Neuronal stem cell (in vitro differentiated cells): ENCODE data around the gene SMAD3.

Experiments
- DNase-seq: peaks from one replicate; pipeline ENCODE4 v3.0.0-alpha.2; 2013; ENCODE audit warnings: low spot score
- H2AFZ ChIP-seq: one replicate; pipeline ENCODE4 v1.6.1; 2013; ENCODE audit warnings: mild to moderate bottlenecking, low read length, inconsistent platforms
- H2AK5ac ChIP-seq: 2 replicates; pipeline ENCODE4 v1.6.1; 2013; ENCODE audit warnings: low read depth, mild to moderate bottlenecking, inconsistent platforms, low read length, moderate library complexity, mixed read lengths
- H2BK120ac ChIP-seq: 2 replicates; pipeline ENCODE4 v1.6.1; 2013; ENCODE audit warnings: low read depth, mild to moderate bottlenecking, inconsistent platforms, low read length, moderate library complexity, mixed read lengths
- H2BK12ac ChIP-seq: one replicate; pipeline ENCODE4 v1.6.1; 2013; ENCODE audit warnings: low read length, inconsistent platforms
- H2BK15ac ChIP-seq: 2 replicates; pipeline ENCODE4 v1.6.1; 2013; ENCODE audit warnings: mild to moderate bottlenecking, low read length, inconsistent platforms, mixed read lengths
- H2BK5ac ChIP-seq: one replicate; pipeline ENCODE4 v1.6.1; 2013; ENCODE audit warnings: inconsistent platforms, mild to moderate bottlenecking, low read length, moderate library complexity
- H3K14ac ChIP-seq: one replicate; pipeline ENCODE4 v1.6.1; 2013; ENCODE audit warnings: low read length, inconsistent platforms
- H3K18ac ChIP-seq: 2 replicates; pipeline ENCODE4 v1.6.1; 2013; ENCODE audit warnings: low read length, inconsistent platforms
- H3K23ac ChIP-seq: 2 replicates; pipeline ENCODE4 v1.6.1; 2013; ENCODE audit warnings: low read depth, mild to moderate bottlenecking, mixed read lengths, low read length, inconsistent platforms; ENCODE audit not compliant: poor library complexity
- H3K27ac ChIP-seq: replicated peaks from 3 replicates; pipeline ENCODE4 v1.5.1; 2013; ENCODE audit warnings: low read length, inconsistent platforms
- H3K27me3 ChIP-seq, 3 experiments: 2 replicates each; pipeline ENCODE4 v1.6.1; 2013; ENCODE audit warnings: low read length in 3 of 3, mild to moderate bottlenecking in 2 of 3, inconsistent platforms in 1 of 3, low read depth in 1 of 3, mixed read lengths in 1 of 3, moderate library complexity in 1 of 3; ENCODE audit not compliant: control insufficient read depth in 3 of 3, insufficient read depth in 3 of 3
- H3K36me3 ChIP-seq, 2 donors: replicated peaks in 1 of 2; 2 replicates each; pipeline ENCODE4 v1.6.1; 2013; ENCODE audit warnings: low read length in 2 of 2; ENCODE audit not compliant: control insufficient read depth in 2 of 2, insufficient read depth in 2 of 2
- H3K4ac ChIP-seq: 2 replicates; pipeline ENCODE4 v1.6.1; 2013; ENCODE audit warnings: inconsistent platforms, mild to moderate bottlenecking, low read length, moderate library complexity
- H3K4me1 ChIP-seq, 2 donors: 1 replicate in 1 of 2; 2 replicates in 1 of 2; pipeline ENCODE4 v1.6.1; 2013; ENCODE audit warnings: low read length in 2 of 2, low read depth in 1 of 2; ENCODE audit not compliant: control insufficient read depth in 2 of 2, insufficient read depth in 1 of 2
- H3K4me2 ChIP-seq: one replicate; pipeline ENCODE4 v1.6.1; 2013; ENCODE audit warnings: mild to moderate bottlenecking, low read length, inconsistent platforms; ENCODE audit not compliant: insufficient read depth, poor library complexity, severe bottlenecking
- H3K4me3 ChIP-seq, 2 donors: 2 replicates each; pipeline ENCODE4 v1.5.1; 2013; ENCODE audit warnings: low read length in 2 of 2, mild to moderate bottlenecking in 2 of 2, inconsistent platforms in 1 of 2, moderate library complexity in 1 of 2
- H3K79me1 ChIP-seq: one replicate; pipeline ENCODE4 v1.6.1; 2013; ENCODE audit warnings: low read depth, mild to moderate bottlenecking, inconsistent platforms, low read length, moderate library complexity
- H3K9ac ChIP-seq: one replicate; pipeline ENCODE4 v1.6.1; 2013; ENCODE audit warnings: mild to moderate bottlenecking, low read depth, low read length, inconsistent platforms; ENCODE audit not compliant: poor library complexity
- H3K9me3 ChIP-seq, 2 donors: replicated peaks in 1 of 2; 2 replicates each; pipeline versions ENCODE3 to v1.6.1; 2013; ENCODE audit warnings: low read length in 2 of 2, mild to moderate bottlenecking in 2 of 2, inconsistent platforms in 1 of 2, low read depth in 1 of 2, mixed read lengths in 1 of 2, moderate library complexity in 1 of 2; ENCODE audit not compliant: control insufficient read depth in 2 of 2, insufficient read depth in 1 of 2
- H4K8ac ChIP-seq: one replicate; pipeline ENCODE4 v1.6.1; 2013; ENCODE audit warnings: low read depth, mild to moderate bottlenecking, inconsistent platforms, low read length, moderate library complexity
- H4K91ac ChIP-seq: one replicate; pipeline ENCODE4 v1.6.1; 2013; ENCODE audit warnings: low read length, low read depth, mild to moderate bottlenecking, inconsistent platforms; ENCODE audit not compliant: poor library complexity
- WGBS, 2 donors: extraction: QIAGEN DNeasy Blood & Tissue Kit; methylation state at CpG; one replicate each; pipeline ENCODE4 v1.1.7; 2013; ENCODE audit warnings: missing lambda C conversion rate in 2 of 2, mixed read lengths in 1 of 2; ENCODE audit not compliant: insufficient read length in 2 of 2, insufficient replicate concordance in 1 of 2; ENCODE audit errors: extremely low coverage in 2 of 2; 5-methylcytosine and 5-hydroxymethylcytosine counted together

SMAD3 gene

DNA sequence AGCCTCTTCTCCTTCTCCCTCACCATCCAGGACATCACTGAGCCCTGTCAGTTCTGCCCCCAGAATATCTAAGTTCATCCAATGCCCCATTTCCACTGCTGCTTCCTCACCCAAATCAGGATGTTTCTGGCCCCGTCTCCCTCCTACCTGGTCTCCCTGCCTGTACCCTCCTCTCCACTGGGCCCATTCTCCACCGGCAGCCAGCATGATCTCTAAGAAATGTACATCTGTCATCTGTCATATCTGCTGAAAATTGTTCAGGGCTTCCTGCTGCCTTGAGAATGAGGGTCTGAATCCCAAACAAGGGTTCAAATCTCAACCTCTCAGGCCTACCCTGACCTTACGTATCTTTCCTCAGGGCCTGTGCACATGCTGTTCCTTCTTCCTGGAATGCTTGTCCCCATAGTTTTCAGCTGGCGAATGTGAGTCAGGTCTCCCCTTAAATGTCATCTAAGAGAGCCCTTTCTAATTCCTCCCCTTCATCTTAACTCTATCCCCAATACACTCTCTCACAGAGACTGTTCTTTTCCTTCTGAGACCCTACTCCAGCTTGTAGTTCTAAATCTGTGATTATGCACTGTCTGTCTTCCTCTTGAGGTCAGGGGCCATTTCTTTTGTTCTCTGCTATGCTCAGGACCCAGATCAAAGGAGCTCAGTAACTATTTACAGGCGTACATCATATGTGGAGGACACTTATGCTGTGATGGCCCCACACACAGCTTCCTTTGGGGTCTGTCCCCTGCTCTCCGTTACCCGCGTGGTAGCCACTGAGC, 40.8 kb downstream of the SMAD3 start:
- H2BK120ac ChIP-seq: no peak overlapping the region
- WGBS, 2 donors: no CpG with 5 or more reads among the region's 8 CpGs
- H3K79me1 ChIP-seq: peaks cover 9% of the 10 kb centered on the region
- peaks cover 1 to 18% of the 10 kb centered on the region in 2 donors for H3K36me3 ChIP-seq
- no peaks in the 10 kb centered on the region for H3K27me3 ChIP-seq
- no peak overlapping the region for H3K18ac ChIP-seq
- H2BK12ac ChIP-seq: no peak overlapping the region
- no peak overlapping the region for H3K23ac ChIP-seq
- H3K4ac ChIP-seq: no peak overlapping the region
- no peak overlapping the region for H3K27ac ChIP-seq
- H2AFZ ChIP-seq: no peak overlapping the region
- H3K9me3 ChIP-seq: peaks cover 1 to 12% of the 10 kb centered on the region in 2 donors
- H3K4me1 ChIP-seq: peaks cover 19 to 27% of the 10 kb centered on the region in 2 donors
- H2BK5ac ChIP-seq: no peak overlapping the region
- DNase-seq: no peak
- H3K4me3 ChIP-seq: no peak overlapping the region
- H3K9ac ChIP-seq: no peak overlapping the region
- no peak overlapping the region for H2AK5ac ChIP-seq
- no peak overlapping the region for H2BK15ac ChIP-seq
- H3K14ac ChIP-seq: no peak overlapping the region
- no peak overlapping the region for H4K91ac ChIP-seq
- no peak overlapping the region for H3K4me2 ChIP-seq
- no peak overlapping the region for H4K8ac ChIP-seq

DNA sequence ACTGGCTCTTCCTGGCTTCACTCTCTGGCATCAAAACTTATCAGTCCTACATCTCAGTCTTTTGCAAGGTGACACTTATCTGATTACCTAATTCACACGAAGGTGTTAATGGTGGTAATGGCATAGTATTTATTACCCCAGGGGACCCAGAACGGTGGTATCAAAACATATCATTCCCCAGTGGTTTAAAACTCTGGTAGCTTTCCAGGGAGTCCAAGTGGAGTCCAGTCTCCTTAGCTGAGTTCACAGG, 41.3 kb downstream of the SMAD3 start:
- no peak for DNase-seq
- Histone ChIP-seq H3K14ac (no peak overlapping the region), H2BK5ac (no peak overlapping the region), H2BK12ac (no peak overlapping the region), H3K4me3 (no peak overlapping the region), H4K8ac (no peak overlapping the region), H3K4ac (no peak overlapping the region), H2AK5ac (no peak overlapping the region), H3K36me3 (peaks cover 1 to 18% of the 10 kb centered on the region in 2 donors), H3K9ac (no peak overlapping the region), H3K23ac (no peak overlapping the region), H3K4me1 (peaks cover 14 to 27% of the 10 kb centered on the region in 2 donors), H3K27me3 (no peaks in the 10 kb centered on the region), H3K9me3 (peaks cover 1 to 17% of the 10 kb centered on the region in 2 donors), H3K18ac (no peak overlapping the region), H3K79me1 (peaks cover 9% of the 10 kb centered on the region), H2BK15ac (no peak overlapping the region), H3K27ac (no peak overlapping the region), H4K91ac (no peak overlapping the region), H2AFZ (no peak overlapping the region), H3K4me2 (no peak overlapping the region), H2BK120ac (no peak overlapping the region)
- WGBS, 2 donors: no CpG with 5 or more reads among the region's 2 CpGs

DNA sequence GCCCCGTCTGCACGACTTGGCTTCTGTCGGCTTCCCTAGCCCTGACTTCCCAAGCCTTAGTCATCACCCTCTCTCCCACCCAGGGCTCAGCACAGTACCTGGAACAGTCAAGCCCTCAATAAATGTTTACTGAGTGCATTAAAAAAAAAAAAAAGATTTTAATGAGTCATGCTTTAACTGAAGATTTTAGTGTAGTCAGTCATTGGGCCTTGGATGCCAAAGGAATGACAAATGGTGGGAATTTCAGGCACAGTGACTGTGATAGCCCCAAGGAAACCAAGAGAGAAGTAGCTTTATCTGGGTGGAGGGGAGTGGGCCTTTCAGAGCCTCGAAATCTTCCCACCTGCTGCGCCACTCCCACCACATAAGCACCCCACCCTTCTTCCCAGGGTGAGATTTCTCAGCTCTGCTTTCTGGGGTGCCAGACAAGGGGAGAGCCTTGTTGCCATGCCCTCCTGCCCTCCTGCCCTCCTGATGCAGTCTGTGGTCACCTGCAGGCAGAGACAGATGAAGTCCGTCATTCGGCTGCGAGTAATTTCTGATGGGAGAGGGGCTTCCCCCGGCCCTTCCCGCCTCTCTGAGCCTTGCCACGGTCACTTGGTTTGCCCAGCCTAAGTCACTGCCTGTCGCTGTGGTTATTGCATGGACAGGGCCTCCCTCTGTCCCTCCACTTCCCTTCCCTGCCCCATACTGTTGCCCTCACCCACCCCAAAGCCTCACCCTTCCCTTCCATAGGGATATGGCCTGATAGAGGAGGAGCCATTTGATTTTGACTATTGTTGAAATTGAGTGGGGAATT, 41.8 kb downstream of the SMAD3 start:
- peaks cover 11 to 27% of the 10 kb centered on the region in 2 donors for H3K4me1 ChIP-seq

More for the DNA sequence above, 41.8 kb downstream of the SMAD3 start:
- Histone ChIP-seq H4K8ac (no peak overlapping the region), H3K9ac (no peak overlapping the region), H4K91ac (no peak overlapping the region), H2BK5ac (no peak overlapping the region), H3K4me2 (no peak overlapping the region), H3K9me3 (peaks cover 1 to 17% of the 10 kb centered on the region in 2 donors), H3K23ac (no peak overlapping the region), H3K4ac (no peak overlapping the region), H3K27ac (no peak overlapping the region), H2BK12ac (no peak overlapping the region), H2BK120ac (no peak overlapping the region), H2BK15ac (no peak overlapping the region), H3K18ac (no peak overlapping the region), H2AK5ac (no peak overlapping the region), H3K36me3 (peaks cover 1 to 18% of the 10 kb centered on the region in 2 donors), H3K79me1 (peaks cover 5% of the 10 kb centered on the region), H2AFZ (no peak overlapping the region), H3K14ac (no peak overlapping the region), H3K4me3 (no peak overlapping the region), H3K27me3 (no peaks in the 10 kb centered on the region)
- whole genome bisulfite sequencing, 2 donors: no CpG with 5 or more reads among the region's 12 CpGs
- no peak for DNase-seq
